Uterus (tissue), 2 donors: ENCODE results near the gene PRAMEF17.
"Not testable (repeated sequence)": the region's sequence is repeated elsewhere in the genome, so short reads cannot be mapped to it uniquely, and the experiment has no call there.

ENCODE experiments used
- CTCF ChIP-seq, 4 experiments: fragments of 200-600 bp in 2 of 4; fragments of 450-650 bp in 2 of 4; sonication (generic) in 2 of 4; IDR thresholded peaks; one replicate each; pipeline ENCODE4 v1.5.1; 2016 to 2019; ENCODE audit warnings: antibody characterized with exemption in 4 of 4, mild to moderate bottlenecking in 2 of 4, moderate library complexity in 1 of 4
- POLR2A ChIP-seq, 2 donors: fragments of 450-650 bp; IDR thresholded peaks; one replicate each; pipeline ENCODE4 v1.6.1; 2016; ENCODE audit warnings: antibody characterized with exemption in 2 of 2, mild to moderate bottlenecking in 1 of 2, moderate library complexity in 1 of 2

GRCh38 chr1:13353476-13353875, 36.0 kb upstream of the PRAMEF17 start:
- TF ChIP-seq CTCF, POLR2A (IDR thresholded peaks at IDR 0.05): not testable (repeated sequence)
